Neuron (in vitro differentiated cells): ENCODE data around the gene CEP68.

Experiments
- H2AFZ ChIP-seq: one replicate; pipeline ENCODE4 v1.6.1; 2013; ENCODE audit warnings: low read depth, mild to moderate bottlenecking, inconsistent platforms, low read length, moderate library complexity
- H3K27me3 ChIP-seq: one replicate; pipeline ENCODE4 v1.6.1; 2013; ENCODE audit warnings: low read length; ENCODE audit not compliant: insufficient read depth
- H3K36me3 ChIP-seq: one replicate; pipeline ENCODE4 v1.6.1; 2013; ENCODE audit warnings: low read length; ENCODE audit not compliant: insufficient read depth
- H3K4me1 ChIP-seq: one replicate; pipeline ENCODE4 v1.6.1; 2013; ENCODE audit warnings: low read length; ENCODE audit not compliant: insufficient read depth
- H3K4me3 ChIP-seq: 2 replicates; pipeline ENCODE4 v1.5.1; 2013; ENCODE audit warnings: mild to moderate bottlenecking, low read length, moderate library complexity
- H3K9me3 ChIP-seq: one replicate; pipeline ENCODE4 v1.6.1; 2013; ENCODE audit warnings: low read length

The CEP68 gene

DNA sequence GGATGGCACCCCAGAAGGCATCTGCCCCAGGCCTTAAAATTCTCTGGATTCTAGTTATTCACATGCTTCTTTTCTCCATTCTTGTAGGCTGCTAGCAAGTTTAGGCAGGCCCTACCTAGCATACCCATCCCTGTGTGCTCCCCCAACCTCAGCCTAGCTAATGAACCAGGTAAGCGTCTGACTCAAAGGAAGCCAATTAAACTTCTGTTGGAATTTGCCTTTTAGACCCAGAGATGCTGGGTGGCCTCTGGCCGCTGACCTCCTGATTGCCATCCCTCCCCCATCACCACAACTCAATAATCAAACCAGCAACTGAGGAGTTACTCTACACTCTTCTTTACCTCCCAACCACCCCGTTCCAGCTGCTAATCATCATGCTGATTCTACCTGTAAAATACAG is 19.0 kb upstream of the CEP68 start:
- H3K36me3 ChIP-seq: no peaks in the 10 kb centered on the region
- H3K9me3 ChIP-seq: no peaks in the 10 kb centered on the region
- no peak overlapping the region for H2AFZ ChIP-seq

DNA sequence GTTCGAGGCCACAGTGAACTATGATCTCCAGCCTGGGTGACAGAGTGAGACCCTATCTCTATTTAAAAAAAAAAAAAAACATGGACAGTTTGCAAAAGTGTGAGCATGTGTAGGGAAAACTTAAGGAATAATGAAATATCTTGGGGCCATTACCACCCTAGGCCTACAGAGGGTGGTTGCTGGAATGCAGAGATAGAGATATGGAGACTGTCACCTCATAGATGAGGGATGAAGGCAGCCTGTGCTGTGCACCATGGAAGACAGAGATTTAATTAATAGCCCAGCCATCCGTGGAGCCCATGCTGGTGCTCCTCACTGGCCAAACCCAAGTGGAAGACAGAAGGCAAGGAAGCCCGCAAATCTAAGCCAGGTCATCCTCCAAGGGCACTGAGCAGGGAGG is 16.6 kb upstream of the CEP68 start:
- Histone ChIP-seq H3K9me3 (no peaks in the 10 kb centered on the region), H3K36me3 (no peaks in the 10 kb centered on the region), H3K4me1 (no peaks in the 10 kb centered on the region), H2AFZ (no peak overlapping the region), H3K27me3 (no peaks in the 10 kb centered on the region), H3K4me3 (no peak overlapping the region)

More for the DNA sequence above, 19.0 kb upstream of the CEP68 start:
- peaks cover 2% of the 10 kb centered on the region for H3K4me1 ChIP-seq
- no peaks in the 10 kb centered on the region for H3K27me3 ChIP-seq
- no peak overlapping the region for H3K4me3 ChIP-seq

DNA sequence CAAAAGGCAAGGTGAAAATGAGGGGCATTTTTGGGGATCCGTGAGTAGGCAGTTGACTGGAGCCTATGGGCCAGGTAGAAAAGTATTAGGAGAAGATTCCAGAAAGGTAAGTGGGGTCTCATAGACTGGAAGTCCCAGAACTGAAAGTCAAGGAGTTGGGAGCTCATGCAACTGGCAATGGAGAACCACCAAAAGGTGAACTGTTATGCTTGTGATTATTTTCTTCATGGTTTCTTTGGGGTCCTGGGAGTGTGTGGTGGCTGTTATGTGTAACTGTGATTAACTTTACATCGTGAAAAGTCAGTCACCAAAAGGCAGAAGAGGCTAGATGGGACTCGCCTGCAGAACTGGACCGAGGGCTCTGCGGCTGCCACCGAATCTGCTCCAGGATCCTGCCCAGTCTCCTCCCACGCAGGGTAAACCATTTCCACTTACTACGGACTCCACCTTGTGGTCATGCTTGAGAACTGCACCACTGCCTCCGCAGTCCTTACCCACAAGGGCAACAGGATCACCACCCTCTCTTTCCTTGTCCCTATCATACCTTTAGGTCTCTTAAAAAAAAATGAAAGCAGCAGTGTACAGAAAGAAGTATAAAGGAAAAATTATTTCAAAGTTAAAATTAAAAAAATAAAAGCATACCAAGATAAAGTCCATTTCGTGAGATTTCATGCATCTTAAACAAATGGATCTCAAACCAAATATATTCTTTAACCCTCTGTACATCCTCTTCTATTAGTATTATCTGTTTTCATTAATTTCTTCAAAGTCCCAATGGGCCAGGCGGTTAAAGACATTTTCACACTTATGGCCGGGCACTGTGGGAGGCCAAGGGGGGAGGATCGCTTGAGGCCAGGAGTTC is 15.6 kb upstream of the CEP68 start:
- Histone ChIP-seq H3K27me3 (no peaks in the 10 kb centered on the region), H3K4me3 (no peak overlapping the region), H3K36me3 (no peaks in the 10 kb centered on the region), H3K4me1 (peaks cover 4% of the 10 kb centered on the region), H2AFZ (no peak overlapping the region), H3K9me3 (peaks cover 2% of the 10 kb centered on the region)

DNA sequence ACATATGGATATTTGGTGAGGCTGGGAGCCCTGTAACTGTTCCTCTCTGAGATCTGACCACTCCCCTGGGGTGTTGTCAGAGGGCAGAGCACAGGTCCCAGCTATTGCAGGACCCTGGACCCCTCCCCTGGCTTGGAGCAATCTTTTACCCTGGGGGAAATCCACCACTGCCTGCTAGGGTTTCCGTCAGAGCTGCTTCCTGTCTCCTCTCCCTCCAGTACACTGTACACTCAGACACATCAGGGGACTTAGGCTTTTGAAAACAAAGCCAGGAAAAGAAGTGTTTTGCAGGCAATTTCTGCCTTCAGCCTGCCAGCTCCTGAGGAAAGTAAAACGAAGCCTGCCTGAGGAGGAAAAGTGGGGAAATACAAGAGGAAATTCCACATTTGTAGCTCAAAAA is 13.2 kb upstream of the CEP68 start:
- no peaks in the 10 kb centered on the region for H3K36me3 ChIP-seq
- peaks cover 5% of the 10 kb centered on the region for H3K9me3 ChIP-seq
- no peaks in the 10 kb centered on the region for H3K27me3 ChIP-seq
- no peak overlapping the region for H3K4me3 ChIP-seq
- H3K4me1 ChIP-seq: peaks cover 8% of the 10 kb centered on the region
- no peak overlapping the region for H2AFZ ChIP-seq

DNA sequence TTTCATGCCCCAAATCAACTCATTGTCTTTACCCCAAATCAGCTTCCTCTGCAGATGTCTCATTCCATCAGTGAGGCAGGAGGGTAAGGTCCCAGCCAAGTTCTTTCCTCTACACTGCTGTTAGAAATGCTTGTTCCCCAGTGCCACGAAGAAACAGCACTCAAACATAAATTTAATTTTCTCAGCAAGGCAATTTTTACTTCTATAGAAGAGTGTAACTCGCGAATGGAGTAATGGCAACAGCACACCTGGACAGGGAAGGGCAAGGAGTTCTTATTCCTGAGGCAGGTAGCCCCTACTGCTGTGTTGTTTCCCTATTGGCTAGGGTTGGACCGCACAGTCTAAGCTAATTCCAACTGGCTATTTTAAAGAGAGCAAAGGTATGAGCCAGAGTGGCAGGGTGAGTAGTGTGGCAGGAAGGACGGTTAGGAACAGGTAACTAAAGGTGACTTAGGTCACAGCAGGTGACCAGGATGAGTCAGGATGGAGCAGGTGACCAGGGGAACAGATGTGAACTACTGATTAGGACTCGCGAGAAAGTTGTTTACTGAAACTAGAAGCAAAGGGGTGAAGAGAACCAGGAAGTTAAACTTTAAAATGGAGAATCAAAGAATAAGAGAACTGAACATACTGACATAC is 12.0 kb upstream of the CEP68 start:
- Histone ChIP-seq H3K4me1 (peaks cover 8% of the 10 kb centered on the region), H3K27me3 (no peaks in the 10 kb centered on the region), H3K9me3 (peaks cover 6% of the 10 kb centered on the region), H3K4me3 (no peak overlapping the region), H3K36me3 (no peaks in the 10 kb centered on the region), H2AFZ (no peak overlapping the region)

DNA sequence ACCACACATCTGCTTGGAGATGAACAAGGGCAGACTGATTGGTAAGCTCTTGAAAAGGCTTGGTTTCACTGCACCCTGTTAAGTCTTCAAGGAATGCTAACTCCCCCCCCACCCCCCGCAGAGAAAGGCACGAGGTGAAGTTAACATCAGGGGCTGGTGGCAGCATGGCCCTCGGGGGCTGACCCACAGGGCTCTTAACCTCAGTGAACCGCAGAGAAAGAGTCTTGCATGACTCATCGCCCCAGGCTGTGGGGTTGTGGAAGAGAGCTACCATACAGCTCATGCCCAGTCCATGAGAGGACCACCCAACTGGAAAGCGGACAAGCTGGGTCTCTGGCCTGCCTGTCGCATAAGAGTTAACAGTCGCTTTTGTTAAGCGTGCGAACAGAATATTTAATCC is 10.6 kb upstream of the CEP68 start:
- Histone ChIP-seq H3K9me3 (peaks cover 6% of the 10 kb centered on the region), H3K4me1 (peaks cover 8% of the 10 kb centered on the region), H3K4me3 (no peak overlapping the region), H3K36me3 (no peaks in the 10 kb centered on the region), H2AFZ (no peak overlapping the region), H3K27me3 (no peaks in the 10 kb centered on the region)

DNA sequence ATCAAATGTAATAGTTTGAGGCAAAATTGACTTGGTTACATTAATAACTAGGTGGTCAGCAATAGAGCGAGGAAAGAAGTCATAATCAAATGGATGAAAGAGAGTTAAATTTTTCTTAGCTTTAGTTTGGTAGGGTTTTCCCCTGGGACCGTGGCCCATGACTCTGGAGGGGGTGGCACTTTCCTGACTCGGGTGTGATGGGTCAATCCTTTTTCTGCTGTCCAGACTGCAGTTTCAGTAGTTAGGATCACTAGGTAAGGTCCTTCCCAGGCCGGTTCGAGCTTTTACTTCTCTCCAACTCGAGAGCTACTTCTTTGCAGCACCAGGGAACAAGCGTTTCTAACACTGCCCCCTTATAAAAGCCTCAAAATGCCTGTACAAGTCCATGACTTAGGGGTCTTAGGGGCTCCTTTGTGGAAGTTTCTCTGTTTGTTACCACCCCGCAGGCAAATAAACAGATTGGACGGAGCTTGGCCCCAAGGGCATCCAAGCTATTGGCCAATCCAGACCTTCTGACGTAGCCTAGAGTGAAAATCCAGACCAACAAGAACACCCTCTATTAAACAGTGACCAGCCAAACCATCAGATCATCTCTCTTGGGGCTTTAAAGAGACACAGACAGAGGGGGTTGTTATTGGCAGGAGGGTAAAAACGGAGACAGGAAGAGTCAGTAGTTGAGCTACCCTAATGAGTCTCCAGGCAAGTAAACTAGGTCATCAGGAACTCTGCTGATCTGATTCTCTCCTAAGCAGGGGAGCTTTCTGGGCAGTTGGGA is 9.4 kb upstream of the CEP68 start:
- Histone ChIP-seq H3K36me3 (no peaks in the 10 kb centered on the region), H3K4me1 (peaks cover 8% of the 10 kb centered on the region)

DNA sequence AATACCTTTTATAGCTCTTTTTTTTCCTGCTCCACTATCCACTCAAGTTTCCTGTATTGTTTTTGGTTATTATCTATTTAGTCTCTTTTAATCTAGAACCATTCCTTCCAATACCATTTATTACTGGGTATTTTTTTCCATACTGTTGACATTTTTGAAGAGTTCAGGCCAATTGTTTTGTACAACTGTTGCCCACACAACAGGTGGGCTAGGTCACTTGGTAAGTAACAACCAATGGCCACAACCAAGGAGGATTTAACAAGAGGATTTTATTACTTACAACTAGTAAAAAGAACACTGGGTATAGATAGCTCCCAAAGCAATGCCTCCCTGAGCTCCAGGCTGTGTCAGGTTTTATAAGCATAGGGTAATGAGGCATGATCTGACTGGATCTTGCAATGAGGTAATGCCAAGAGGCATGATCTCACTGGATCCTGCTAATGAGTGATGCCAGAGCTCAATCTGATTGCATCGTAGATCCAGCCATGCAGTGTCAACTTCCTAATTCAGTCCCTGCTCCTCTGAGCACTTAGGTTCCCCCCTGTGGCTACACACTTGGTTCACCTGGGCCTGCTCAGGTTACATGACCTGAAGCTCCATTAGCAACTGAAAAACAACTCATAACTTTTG is 7.1 kb upstream of the CEP68 start:
- Histone ChIP-seq H3K36me3 (no peaks in the 10 kb centered on the region), H3K4me3 (no peak overlapping the region), H3K27me3 (no peaks in the 10 kb centered on the region), H3K9me3 (peaks cover 10% of the 10 kb centered on the region), H2AFZ (no peak overlapping the region), H3K4me1 (peaks cover 8% of the 10 kb centered on the region)

More for the DNA sequence above, 9.4 kb upstream of the CEP68 start:
- Histone ChIP-seq H3K4me3 (no peak overlapping the region), H3K9me3 (peaks cover 10% of the 10 kb centered on the region), H2AFZ (no peak overlapping the region), H3K27me3 (no peaks in the 10 kb centered on the region)

DNA sequence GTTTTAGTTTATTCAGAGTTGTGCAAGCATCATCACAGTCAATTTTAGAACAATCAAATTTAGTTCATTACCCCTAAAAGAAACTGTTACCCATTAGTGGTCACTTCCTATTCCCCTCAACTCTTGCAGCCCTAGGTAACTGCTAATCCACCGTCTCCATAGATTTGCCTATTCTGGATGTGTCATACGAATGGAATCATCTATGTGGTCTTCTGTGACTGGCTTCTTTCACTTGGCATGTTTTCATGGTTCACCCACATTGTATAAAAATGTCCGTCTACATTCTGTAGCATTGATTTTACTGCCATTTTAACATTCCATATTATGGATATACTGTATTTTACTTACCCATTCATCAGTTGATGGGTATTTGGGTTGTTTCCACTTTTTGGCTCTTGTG is 5.3 kb upstream of the CEP68 start:
- H3K36me3 ChIP-seq: no peaks in the 10 kb centered on the region
- peaks cover 8% of the 10 kb centered on the region for H3K9me3 ChIP-seq
- H3K4me3 ChIP-seq: no peak overlapping the region
- no peak overlapping the region for H2AFZ ChIP-seq
- H3K4me1 ChIP-seq: peaks cover 1% of the 10 kb centered on the region
- H3K27me3 ChIP-seq: no peaks in the 10 kb centered on the region

DNA sequence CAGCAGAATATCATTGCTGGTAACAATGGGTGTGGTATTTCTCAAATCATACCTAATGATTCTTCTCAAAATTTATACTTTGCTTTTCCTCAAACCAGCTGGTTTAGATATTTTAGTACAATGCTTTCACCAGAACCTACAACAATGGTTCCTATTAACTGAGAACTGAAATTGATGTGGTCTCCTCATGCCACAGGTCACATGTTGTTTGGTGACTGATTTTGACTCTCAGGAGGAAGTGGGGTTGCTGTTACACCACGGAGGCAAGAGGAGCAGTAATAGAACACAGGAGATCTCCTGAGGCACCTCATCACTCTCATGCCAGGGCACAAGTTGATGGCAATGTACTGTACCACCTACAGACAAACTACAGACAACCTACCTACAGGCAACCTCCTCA is 3.0 kb upstream of the CEP68 start:
- Histone ChIP-seq H3K27me3 (no peaks in the 10 kb centered on the region), H3K4me1 (peaks cover 11% of the 10 kb centered on the region), H3K9me3 (peaks cover 4% of the 10 kb centered on the region), H3K4me3 (no peak overlapping the region), H2AFZ (no peak overlapping the region), H3K36me3 (no peaks in the 10 kb centered on the region)

DNA sequence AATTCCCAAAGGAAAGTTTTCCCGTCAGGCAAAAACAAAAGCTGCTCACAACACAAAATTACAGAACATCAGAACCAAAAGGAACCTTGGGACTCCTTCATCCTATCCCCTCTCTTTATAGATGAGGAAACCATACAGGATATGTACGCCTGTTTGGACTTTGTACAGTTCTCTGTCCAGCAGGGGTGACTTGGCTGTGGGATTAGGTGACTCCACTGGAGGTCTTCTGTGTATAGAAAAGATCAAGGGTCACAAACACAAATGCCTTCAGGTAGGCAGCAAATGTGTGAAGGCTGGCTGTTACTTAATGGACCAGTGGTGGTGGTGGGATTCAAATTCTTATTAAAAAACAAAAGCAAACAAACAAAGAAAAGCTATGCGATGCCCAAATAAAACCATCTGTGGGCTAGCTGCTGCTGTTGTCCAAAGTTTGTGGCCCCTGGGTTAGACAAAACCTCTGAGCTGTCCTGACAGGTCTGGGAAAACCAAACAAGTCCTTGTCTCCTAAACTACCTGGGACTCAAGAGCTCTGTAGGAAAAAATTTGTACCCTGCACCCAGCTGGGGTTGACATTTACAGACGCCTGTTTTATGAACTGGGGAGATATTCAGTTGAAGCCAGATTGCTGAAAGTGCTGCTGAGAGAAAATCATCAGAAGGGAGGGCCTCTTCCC is 1.3 kb upstream of the CEP68 start:
- Histone ChIP-seq H3K4me1 (peaks cover 11% of the 10 kb centered on the region), H3K36me3 (no peaks in the 10 kb centered on the region), H3K9me3 (peaks cover 4% of the 10 kb centered on the region), H2AFZ (no peak overlapping the region), H3K27me3 (no peaks in the 10 kb centered on the region), H3K4me3 (peak overlapping the region; percentile 89)

DNA sequence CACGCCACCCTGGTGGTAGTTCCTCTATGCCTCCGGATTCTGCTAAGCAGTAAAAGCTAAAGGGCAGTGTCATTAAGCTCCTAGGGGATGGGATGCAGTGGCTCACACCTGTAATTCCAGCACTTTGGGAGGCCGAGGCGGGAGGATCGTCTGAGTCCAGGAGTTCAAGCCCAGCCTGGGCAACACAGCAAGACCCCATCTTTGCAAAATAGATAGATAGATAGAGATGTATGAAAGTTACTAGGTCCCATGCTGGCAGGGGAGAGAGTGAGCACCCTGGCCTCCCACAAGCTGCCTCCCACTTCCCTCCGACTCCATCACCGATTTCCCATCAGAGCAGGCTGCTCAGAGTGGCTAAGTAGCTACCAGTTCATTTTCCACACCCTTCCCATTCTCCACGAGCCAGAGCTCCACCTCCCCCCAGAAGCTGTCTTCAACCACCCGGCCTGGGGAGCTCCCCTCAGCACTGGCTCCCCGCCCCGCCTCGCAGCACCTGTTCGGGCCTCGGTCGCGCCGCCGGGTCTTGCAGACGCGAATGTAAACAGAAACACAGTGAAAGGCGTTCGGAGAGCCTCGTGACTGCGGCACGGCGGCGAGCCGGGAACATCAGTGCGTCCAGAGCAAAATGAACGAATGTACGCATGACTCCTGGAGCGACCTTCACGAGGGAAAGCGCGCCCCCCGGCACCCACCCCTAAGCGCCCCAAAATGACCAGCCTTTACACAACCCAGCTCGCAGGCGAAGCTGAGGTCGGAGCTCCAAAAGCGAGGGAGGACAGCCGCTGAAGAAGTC is 598 bp upstream of the CEP68 start:
- Histone ChIP-seq H3K36me3 (no peaks in the 10 kb centered on the region), H2AFZ (peak overlapping the region; percentile 88), H3K4me1 (peaks cover 11% of the 10 kb centered on the region), H3K9me3 (peaks cover 4% of the 10 kb centered on the region), H3K4me3 (peak overlapping the region; percentile 89), H3K27me3 (no peaks in the 10 kb centered on the region)
